Pancreas (tissue), 10 donors: ENCODE measurements around the gene GALM. TPM values are rescaled to one million over a fixed set of nuclear protein-coding genes. Genes with fewer than 3 reads are reported as not detected.

ENCODE experiments used
- ATAC-seq, 4 donors: fragments of 200-7000 bp; cut with Tn5 transposase; one replicate each; pipeline versions ENCODE4 v1.8.0 to v1.9.1; 2020; ENCODE audit warnings: mild to moderate bottlenecking in 4 of 4, moderate library complexity in 4 of 4
- DNase-seq, 6 donors: peaks; one replicate each; pipeline ENCODE4 v3.0.0-alpha.2; 2020
- FAIRE-seq: peaks from 2 replicates; lab custom pipeline; 2012; peaks lifted over from hg19 to GRCh38; lab: Jason Lieb, UNC
- H3K27ac ChIP-seq, 4 donors: fragments of 200-600 bp; sonication (generic); 1 replicate in 3 of 4; 2 replicates in 1 of 4; pipeline versions ENCODE4 v1.5.0 to v1.8.0; 2020
- H3K27me3 ChIP-seq, 4 donors: fragments of 200-600 bp; one replicate each; pipeline ENCODE4 v1.8.0; 2021
- H3K36me3 ChIP-seq, 3 donors: fragments of 200-600 bp; sonication (generic) in 1 of 3; one replicate each; pipeline versions ENCODE4 v1.5.0 to v1.8.0; 2020 to 2021
- H3K4me1 ChIP-seq, 3 donors: fragments of 200-600 bp; one replicate each; pipeline ENCODE4 v1.8.0; 2021
- H3K4me3 ChIP-seq, 4 donors: fragments of 200-600 bp; sonication (generic) in 2 of 4; one replicate each; pipeline versions ENCODE4 v1.5.0 to v1.8.0; 2020 to 2021
- H3K9me3 ChIP-seq, 4 donors: fragments of 200-600 bp; one replicate each; pipeline ENCODE4 v1.8.0; 2021
- CTCF ChIP-seq, 4 donors: fragments of 200-600 bp; sonication (generic) in 3 of 4; IDR thresholded peaks; one replicate each; pipeline versions ENCODE4 v1.5.0 to v1.8.0; 2021; ENCODE audit warnings: antibody characterized with exemption in 4 of 4
- WGBS, 2 donors: extraction: QIAGEN DNeasy Blood & Tissue Kit; methylation state at CpG; one replicate each; pipeline ENCODE4 v1.1.7; 2013; 5-methylcytosine and 5-hydroxymethylcytosine counted together
- intact Hi-C, 3 donors: fragments of 100-400 bp; cut with DNase I; formaldehyde crosslinking; loops; one replicate each; pipeline versions ENCODE4 v1.11.1 to v1.14.2; 2022
- polyA plus RNA-seq, 2 donors: library from polyadenylated mRNA; stranded (reverse); fragments of 200-250 nt; gene quantifications; one replicate each; pipeline ENCODE4 v1.2.3, GENCODE V29; 2013
- total RNA-seq, 6 donors: library from RNA; stranded (reverse); fragmentation: NEBNext Ultra II Directional in 4 of 6; extraction: Animal tissue kit (Norgen Biotek cat#: 25700) in 4 of 6; gene quantifications; one replicate each; pipeline versions ENCODE4 v1.2.1 to v1.2.4, GENCODE V29; 2021 to 2023
- donor health status: healthy with polysubstance abuse.
- donor health status: DM: no; HTN: no; CAD: no; lungs with moderate emphysema.
- donor health status: DM: no; HTN: no; CAD: no.
- donor health status: control.
- donor health status: control.
- donor health status: Bipolar disorder and iron deficiency.
- donor health status: DM: yes; HTN: yes; CAD: no.
- donor health status: DM: no; HTN: no; CAD: no.
- donor health status: DM: no; HTN: no; CAD: no.
- donor health status: DM: yes; HTN: yes; CAD: no.

GALM gene
- total and polyA plus RNA-seq, 8 donors = 5.4 to 10.9 (median 7.4) TPM

GRCh38 chr2:38683766-38684165 is 17.9 kb downstream of the GALM start:
- ATAC-seq = no peak
- no peak for TF ChIP-seq CTCF (IDR thresholded peaks at IDR 0.05)
- FAIRE-seq = no peak
- Histone ChIP-seq H3K27me3 (no peaks in the 10 kb centered on the region), H3K9me3 (no peaks in the 10 kb centered on the region), H3K4me3 (no peak overlapping the region), H3K36me3 (peaks cover 0 to 19% (median 0%) of the 10 kb centered on the region in 3 donors), H3K27ac (no peak overlapping the region), H3K4me1 (peaks cover 6 to 14% (median 11%) of the 10 kb centered on the region in 3 donors)
- no peak for DNase-seq
- intact Hi-C loops = no loop called here
- 94 to 95% methylated on average over 7 of the region's 7 CpGs for WGBS, 2 donors

GRCh38 chr2:38685116-38685735 is 19.3 kb downstream of the GALM start:
- Histone ChIP-seq H3K9me3 (no peaks in the 10 kb centered on the region), H3K4me3 (no peak overlapping the region), H3K36me3 (peaks cover 0 to 11% (median 0%) of the 10 kb centered on the region in 3 donors), H3K27me3 (no peaks in the 10 kb centered on the region), H3K27ac (peak overlapping the region; percentile 8 to 76 (median 36)), H3K4me1 (peaks cover 14 to 24% (median 20%) of the 10 kb centered on the region in 3 donors)
- intact Hi-C loops = no loop called here
- DNase-seq (peak in 2 of 6 donors; percentile 30 to 31), ATAC-seq (peak; percentile 86 to 96 (median 88)), FAIRE-seq (no peak)
- 34 to 40% methylated on average over 3 of the region's 3 CpGs for WGBS, 2 donors
- TF ChIP-seq CTCF (IDR thresholded peaks at IDR 0.05) = no peak

GRCh38 chr2:38690499-38691420 is 24.8 kb downstream of the GALM start:
- TF ChIP-seq CTCF (IDR thresholded peaks at IDR 0.05) = no peak
- Histone ChIP-seq H3K4me1 (peaks cover 31 to 50% (median 48%) of the 10 kb centered on the region in 3 donors), H3K9me3 (no peaks in the 10 kb centered on the region), H3K27me3 (no peaks in the 10 kb centered on the region), H3K4me3 (no peak overlapping the region), H3K27ac (peak overlapping the region in 3 of 4 donors; percentile 26 to 74 (median 45)), H3K36me3 (no peaks in the 10 kb centered on the region)
- ATAC-seq (peak; percentile 65 to 78 (median 70)), DNase-seq (peak in 3 of 6 donors; percentile 40 to 44 (median 40)), FAIRE-seq (no peak)
- WGBS, 2 donors = 85 to 86% methylated on average over 8 of the region's 8 CpGs
- intact Hi-C loops = no loop called here

GRCh38 chr2:38691994-38692393 is 26.1 kb downstream of the GALM start:
- ATAC-seq (no peak), DNase-seq (no peak), FAIRE-seq (no peak)
- H3K27me3 ChIP-seq = no peaks in the 10 kb centered on the region
- H3K27ac ChIP-seq = peak overlapping the region; percentile 13 to 74 (median 46)
- H3K4me1 ChIP-seq = peaks cover 31 to 52% (median 49%) of the 10 kb centered on the region in 3 donors
- H3K36me3 ChIP-seq = no peaks in the 10 kb centered on the region
- no peak for TF ChIP-seq CTCF (IDR thresholded peaks at IDR 0.05)
- no peak overlapping the region for H3K4me3 ChIP-seq
- intact Hi-C loops = no loop called here
- no peaks in the 10 kb centered on the region for H3K9me3 ChIP-seq
- WGBS, 2 donors = 76 to 90% methylated on average over 2 of the region's 2 CpGs
